Measurements from ENCODE around the gene ZFPL1. TPM values are rescaled to one million over a fixed set of nuclear protein-coding genes. Genes with fewer than 3 reads are reported as not detected.

The ZFPL1 gene
- total RNA-seq, 1 experiment from 2014 or later: 50.8 TPM

- Mint-ChIP-seq H3K4me1 (ENCODE audit: insufficient read depth, unreplicated experiment) (peaks cover 12% of the 10 kb centered on the region), H3K27me3 (ENCODE audit: insufficient read depth, unreplicated experiment) (no peaks in the 10 kb centered on the region), H3K9me3 (ENCODE audit: unreplicated experiment) (no peaks in the 10 kb centered on the region), H3K27ac (ENCODE audit: low read depth, unreplicated experiment) (no peak overlapping the region), H3K4me3 (ENCODE audit: unreplicated experiment) (no peak overlapping the region), H3K36me3 (ENCODE audit: insufficient read depth, unreplicated experiment) (peaks cover 36% of the 10 kb centered on the region)
- ChIA-PET CTCF (no interaction called here), POLR2A (interaction anchor here (1.0 kb wide), 1 partner anchor 29 kb away, joined by 4 read pairs; the partner anchor contains the start of gene ZNHIT2)
- DNase-seq (ENCODE audit: unreplicated experiment): no peak
- TF ChIP-seq, protein P1, sequence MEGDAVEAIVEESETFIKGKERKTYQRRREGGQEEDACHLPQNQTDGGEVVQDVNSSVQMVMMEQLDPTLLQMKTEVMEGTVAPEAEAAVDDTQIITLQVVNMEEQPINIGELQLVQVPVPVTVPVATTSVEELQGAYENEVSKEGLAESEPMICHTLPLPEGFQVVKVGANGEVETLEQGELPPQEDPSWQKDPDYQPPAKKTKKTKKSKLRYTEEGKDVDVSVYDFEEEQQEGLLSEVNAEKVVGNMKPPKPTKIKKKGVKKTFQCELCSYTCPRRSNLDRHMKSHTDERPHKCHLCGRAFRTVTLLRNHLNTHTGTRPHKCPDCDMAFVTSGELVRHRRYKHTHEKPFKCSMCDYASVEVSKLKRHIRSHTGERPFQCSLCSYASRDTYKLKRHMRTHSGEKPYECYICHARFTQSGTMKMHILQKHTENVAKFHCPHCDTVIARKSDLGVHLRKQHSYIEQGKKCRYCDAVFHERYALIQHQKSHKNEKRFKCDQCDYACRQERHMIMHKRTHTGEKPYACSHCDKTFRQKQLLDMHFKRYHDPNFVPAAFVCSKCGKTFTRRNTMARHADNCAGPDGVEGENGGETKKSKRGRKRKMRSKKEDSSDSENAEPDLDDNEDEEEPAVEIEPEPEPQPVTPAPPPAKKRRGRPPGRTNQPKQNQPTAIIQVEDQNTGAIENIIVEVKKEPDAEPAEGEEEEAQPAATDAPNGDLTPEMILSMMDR (IDR thresholded peaks at IDR 0.05; ENCODE audit: unreplicated experiment): no peak
- no TSS peak for BruUV-seq (replicated peaks)
- intact Hi-C loops (cut with micrococcal nuclease): no loop called here
Observed at GRCh38 chr11:65087827-65088226, 3.8 kb downstream of the ZFPL1 start.

GRCh38 chr11:65089621-65090020 lies 5.6 kb downstream of the ZFPL1 start:
- intact Hi-C loops (cut with micrococcal nuclease): no loop called here
- Mint-ChIP-seq H3K9me3 (ENCODE audit: unreplicated experiment) (no peaks in the 10 kb centered on the region), H3K4me1 (ENCODE audit: insufficient read depth, unreplicated experiment) (peaks cover 6% of the 10 kb centered on the region), H3K36me3 (ENCODE audit: insufficient read depth, unreplicated experiment) (peaks cover 33% of the 10 kb centered on the region), H3K27ac (ENCODE audit: low read depth, unreplicated experiment) (no peak overlapping the region), H3K27me3 (ENCODE audit: insufficient read depth, unreplicated experiment) (no peaks in the 10 kb centered on the region), H3K4me3 (ENCODE audit: unreplicated experiment) (peak overlapping the region; percentile 19)
- CTCF ChIA-PET: interaction anchor here (0.5 to 0.9 kb wide), 2 partner anchors 75 to 202 kb away, joined by 4 to 5 read pairs; partner anchors contain the start of gene ARL2
- POLR2A ChIA-PET: interaction anchor here (1.3 kb wide), 1 partner anchor 45 kb away, joined by 3 read pairs; no protein-coding TSS in a partner anchor
- DNase-seq (ENCODE audit: unreplicated experiment): no peak
- BruUV-seq (replicated peaks): no TSS peak
- TF ChIP-seq, protein P1 (IDR thresholded peaks at IDR 0.05; ENCODE audit: unreplicated experiment): no peak

- Mint-ChIP-seq H3K27me3 (ENCODE audit: insufficient read depth, unreplicated experiment) (no peaks in the 10 kb centered on the region), H3K4me1 (ENCODE audit: insufficient read depth, unreplicated experiment) (peaks cover 4% of the 10 kb centered on the region), H3K9me3 (ENCODE audit: unreplicated experiment) (no peaks in the 10 kb centered on the region), H3K36me3 (ENCODE audit: insufficient read depth, unreplicated experiment) (peaks cover 23% of the 10 kb centered on the region), H3K27ac (ENCODE audit: low read depth, unreplicated experiment) (no peak overlapping the region), H3K4me3 (ENCODE audit: unreplicated experiment) (no peak overlapping the region)
- POLR2A ChIA-PET: interaction anchor here (0.7 to 1.3 kb wide), 3 partner anchors 22 to 44 kb away, joined by 3 read pairs; no protein-coding TSS in a partner anchor
- no peak for DNase-seq (ENCODE audit: unreplicated experiment)
- BruUV-seq (replicated peaks): no TSS peak
- intact Hi-C loops (cut with micrococcal nuclease): no loop called here
- TF ChIP-seq, protein P1 (IDR thresholded peaks at IDR 0.05; ENCODE audit: unreplicated experiment): no peak
- CTCF ChIA-PET: interaction anchor here (0.6 to 0.9 kb wide), 5 partner anchors 68 to 236 kb away, joined by 3 to 6 read pairs (median 4); partner anchors contain the start of genes ARL2 and PPP2R5B
Observed at GRCh38 chr11:65090628-65091027, 6.6 kb downstream of the ZFPL1 start.

DNA sequence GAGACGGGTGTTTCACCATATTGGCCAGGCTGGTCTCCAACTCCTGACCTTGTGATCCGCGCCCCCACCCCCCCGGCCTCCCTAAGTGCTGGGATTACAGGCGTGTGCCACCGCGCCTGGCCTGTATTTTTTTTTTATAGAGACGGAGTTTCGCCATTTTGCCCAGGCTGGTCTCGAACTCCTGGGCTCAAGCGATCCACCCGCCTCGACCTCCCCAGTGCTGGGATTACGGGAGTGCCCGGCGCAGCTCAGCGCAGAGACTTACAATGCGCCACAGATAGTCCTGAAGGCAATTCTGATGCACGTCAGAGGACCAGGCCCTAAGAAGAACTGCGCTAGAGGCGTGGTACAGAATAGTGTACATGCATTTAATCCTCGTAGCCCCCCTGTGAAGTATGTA lies 11.4 kb downstream of the ZFPL1 start:
- intact Hi-C loops (cut with micrococcal nuclease): no loop called here
- POLR2A ChIA-PET: interaction anchor here (1.0 to 3.4 kb wide), 8 partner anchors 10 to 252 kb away, joined by 3 to 28 read pairs (median 6); partner anchors contain the start of genes ARL2, CDC42BPG, FAU and MRPL49

More for the DNA sequence above, 11.4 kb downstream of the ZFPL1 start:
- peaks cover 10% of the 10 kb centered on the region for H3K4me1 Mint-ChIP-seq (ENCODE audit: insufficient read depth, unreplicated experiment)
- H3K27me3 Mint-ChIP-seq (ENCODE audit: insufficient read depth, unreplicated experiment): no peaks in the 10 kb centered on the region
- no peaks in the 10 kb centered on the region for H3K36me3 Mint-ChIP-seq (ENCODE audit: insufficient read depth, unreplicated experiment)
- DNase-seq (ENCODE audit: unreplicated experiment): no peak
- TF ChIP-seq, protein P1 (IDR thresholded peaks at IDR 0.05; ENCODE audit: unreplicated experiment): no peak
- no TSS peak for BruUV-seq (replicated peaks)
- H3K9me3 Mint-ChIP-seq (ENCODE audit: unreplicated experiment): no peaks in the 10 kb centered on the region
- peak overlapping the region; percentile 80 for H3K4me3 Mint-ChIP-seq (ENCODE audit: unreplicated experiment)
- CTCF ChIA-PET: interaction anchor here (0.7 to 9.2 kb wide), 4 partner anchors 17 to 325 kb away, joined by 3 to 94 read pairs (median 4); partner anchors contain the start of gene TM7SF2
- peak overlapping the region; percentile 89 for H3K27ac Mint-ChIP-seq (ENCODE audit: low read depth, unreplicated experiment)

All from MCF 10A (cell line).